DLD1 (cell line): ENCODE results near the gene NOS1AP.
"Not testable (repeated sequence)": the region's sequence is repeated elsewhere in the genome, so short reads cannot be mapped to it uniquely, and the experiment has no call there.

ENCODE experiments used
- in situ Hi-C: cut with HindIII; loops from 2 replicates; pipeline ENCODE4 v1.10.0; 2017; ENCODE audit warnings: low sequenced_read_pairs

Gene NOS1AP

DNA sequence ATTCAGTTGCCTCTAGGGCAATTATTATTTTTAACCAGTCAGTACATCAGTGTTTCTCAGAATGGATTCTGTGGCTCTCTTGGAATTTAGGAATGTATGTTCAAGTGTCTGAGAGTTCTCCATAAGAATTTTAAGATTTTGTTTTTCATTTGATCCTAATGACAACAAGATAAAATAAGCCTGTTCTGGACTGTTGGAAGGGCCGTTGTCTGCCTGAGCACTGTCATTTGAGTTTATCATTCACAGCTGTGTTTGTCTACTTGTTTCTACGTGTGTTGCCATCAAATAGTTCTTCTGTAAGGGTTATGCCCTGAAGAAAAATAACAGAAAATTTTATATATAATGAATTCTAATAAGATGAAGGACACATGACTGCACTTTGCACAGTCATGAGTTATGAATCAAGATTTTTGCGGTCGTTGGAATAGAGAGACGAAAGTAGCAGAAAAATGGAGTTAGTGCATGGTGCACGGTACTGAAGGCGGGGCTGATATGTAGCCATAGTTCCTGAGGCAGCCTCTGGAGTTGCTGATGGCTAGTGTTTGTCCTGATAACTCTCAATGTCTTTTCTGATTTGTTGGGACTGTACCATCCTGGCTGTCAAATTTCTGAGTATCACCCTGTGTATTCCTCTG, 92.5 kb downstream of the NOS1AP start:
- in situ Hi-C loops: no loop called here

DNA sequence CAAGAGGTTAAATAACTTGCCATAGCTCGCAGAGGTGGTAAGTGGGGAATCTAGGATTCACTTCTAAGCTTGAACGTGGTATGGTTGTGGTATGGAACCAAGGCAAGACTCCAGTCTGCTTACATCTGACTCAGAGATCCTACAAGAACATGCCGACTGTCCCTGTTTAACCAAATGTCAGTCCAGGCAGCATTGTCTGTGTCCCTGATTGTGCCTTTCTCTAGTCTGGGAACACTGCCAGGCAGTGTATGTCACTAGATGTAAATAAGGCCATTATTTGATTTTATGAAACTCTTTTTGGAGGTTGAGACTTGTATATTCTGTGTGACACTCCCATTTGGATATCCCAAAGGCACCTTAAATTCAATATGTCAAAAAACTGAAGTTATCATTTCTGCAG, 96.0 kb downstream of the NOS1AP start:
- in situ Hi-C loops: no loop called here

DNA sequence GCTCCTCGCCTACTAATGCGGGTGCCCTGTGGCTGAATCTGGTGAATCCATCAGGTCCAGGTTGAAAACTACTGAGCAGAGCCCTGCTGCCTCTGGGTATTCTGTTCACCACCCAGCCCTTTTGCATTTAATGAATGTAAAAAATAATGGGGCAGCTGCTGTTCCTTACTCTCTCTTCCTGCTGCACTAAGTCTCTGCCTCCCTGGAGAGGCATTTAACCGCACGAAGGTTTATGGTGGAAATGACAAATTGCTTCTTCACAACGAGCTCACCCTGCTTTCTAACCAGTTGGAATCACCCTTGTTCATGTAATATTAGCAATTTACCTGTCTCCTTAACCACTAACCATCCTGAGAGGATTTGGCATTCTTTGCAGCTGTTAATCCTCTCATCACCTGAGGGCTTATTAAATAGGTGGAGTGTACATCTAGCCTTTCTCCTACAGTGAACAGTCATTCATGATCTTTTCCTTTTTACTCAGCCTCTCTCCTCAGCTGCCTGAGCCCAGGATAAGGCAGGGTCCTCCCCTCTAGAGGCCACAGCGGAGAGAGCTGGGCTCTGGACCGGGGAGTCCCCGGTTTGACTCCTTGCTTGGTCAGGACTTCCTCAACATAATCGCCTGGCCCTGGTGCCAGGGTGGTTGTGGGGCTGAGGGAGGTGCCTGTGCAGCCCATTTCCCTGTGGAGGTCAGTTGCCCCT, 97.6 kb downstream of the NOS1AP start:
- in situ Hi-C loops: no loop called here

DNA sequence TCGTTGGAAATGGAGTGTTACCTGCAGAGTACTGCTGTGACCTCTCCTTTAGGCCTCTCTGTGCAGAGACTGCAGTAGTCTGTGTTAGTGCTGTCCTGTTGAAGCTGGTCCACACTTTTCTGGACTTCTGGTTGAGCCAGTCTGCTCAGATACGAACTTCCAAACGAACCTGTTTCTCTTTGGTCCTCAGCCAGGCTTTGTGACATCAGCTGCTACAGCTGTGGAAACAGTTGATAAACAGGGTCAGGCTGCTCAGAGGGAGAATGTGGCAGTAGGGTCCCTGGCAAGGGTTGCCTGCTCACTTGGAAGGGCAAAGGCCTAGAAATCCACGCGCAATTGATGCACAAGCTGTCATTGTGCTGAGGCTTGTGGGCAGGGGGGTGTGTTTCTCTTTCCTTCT, 98.8 kb downstream of the NOS1AP start:
- in situ Hi-C loops: no loop called here

DNA sequence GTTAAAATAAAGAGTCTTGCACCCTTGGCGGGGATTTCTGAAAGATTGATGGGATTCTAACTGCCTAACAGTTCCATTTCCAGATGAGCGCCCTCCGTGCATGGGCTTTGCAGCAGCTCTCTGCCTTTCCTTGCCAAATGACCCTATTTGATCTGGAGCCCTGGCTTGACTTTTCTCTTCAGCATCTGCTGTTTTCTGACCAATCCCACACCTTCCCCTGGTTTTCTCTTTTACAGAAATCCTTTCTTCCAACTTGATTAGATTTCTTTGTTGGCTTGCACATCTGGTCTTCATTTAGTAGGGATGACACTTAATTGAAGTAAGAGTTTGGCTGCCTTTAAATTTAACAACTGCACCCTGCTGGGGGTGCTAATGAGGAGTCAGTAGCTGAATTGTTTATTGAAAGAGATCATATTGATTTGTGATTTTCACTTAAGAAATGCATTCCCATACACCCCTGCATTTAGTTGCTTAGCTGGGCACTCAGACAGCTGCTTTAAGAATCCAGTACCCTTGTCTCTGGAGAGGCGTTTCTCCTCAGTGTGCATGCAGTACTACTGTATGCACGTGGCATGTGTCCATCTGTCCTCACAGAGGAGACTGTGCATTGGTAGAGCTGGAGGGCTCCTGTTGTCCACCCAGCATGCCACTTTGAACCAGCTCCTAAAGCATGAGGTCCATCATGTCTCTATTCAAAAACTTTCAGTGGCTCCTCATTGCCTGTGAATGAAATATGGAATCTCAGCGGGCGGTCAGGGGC, 99.7 kb downstream of the NOS1AP start:
- in situ Hi-C loops: no loop called here

DNA sequence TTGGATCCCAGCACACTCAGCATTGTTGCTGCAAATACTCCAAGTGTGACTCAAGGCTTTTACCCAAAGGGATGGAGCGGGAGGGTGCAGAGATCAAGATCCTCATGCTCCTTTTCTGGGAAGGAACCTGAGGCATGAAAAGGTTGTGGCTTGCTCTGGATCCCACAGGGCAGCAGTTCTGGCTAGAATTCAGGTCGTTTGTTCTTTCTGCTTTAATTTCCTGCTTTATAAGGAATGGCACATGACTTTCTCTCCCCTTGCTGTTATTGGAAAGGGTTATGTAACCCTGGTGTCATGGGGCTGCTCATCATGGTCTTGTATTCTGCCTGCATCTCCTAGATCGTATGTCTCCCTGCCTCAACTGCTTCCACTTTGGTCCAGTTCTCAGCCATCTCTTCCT, 101.6 kb downstream of the NOS1AP start:
- in situ Hi-C loops: no loop called here

DNA sequence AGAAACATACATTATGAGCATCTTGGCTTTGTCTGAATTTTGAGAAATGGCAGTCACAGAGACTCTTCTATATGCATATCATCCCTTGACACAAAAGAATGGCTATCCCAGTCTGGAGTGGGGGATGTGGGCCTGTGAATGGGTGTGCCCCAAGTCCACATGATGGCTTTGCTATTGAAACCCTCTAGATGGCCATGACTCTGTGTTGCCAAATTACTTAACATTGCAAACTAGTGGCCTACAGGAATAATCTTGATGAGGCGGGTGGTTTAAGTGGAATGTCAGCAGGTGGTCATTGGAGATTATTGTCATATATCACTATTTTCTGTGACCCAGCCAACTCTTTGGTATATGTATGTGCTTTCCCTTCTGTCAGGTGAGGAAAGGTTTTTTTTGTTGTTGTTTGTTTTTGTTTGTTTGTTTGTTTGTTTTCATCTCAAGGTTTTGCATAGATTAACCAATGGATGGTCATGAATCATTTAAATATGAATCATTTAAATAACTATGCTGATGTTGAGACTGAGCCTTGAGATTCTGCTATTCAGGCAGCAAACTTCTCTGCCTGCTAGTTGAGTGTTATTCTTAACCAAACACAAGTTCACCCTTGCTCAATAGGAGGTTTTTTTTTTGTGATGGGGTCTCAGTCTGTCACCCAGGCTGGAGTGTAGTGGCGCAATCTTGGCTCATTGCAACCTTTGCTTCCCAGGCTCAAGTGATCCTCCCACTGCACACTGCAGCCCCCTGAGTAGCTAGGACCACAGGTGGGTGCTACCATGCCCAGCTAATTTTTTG, 103.0 kb downstream of the NOS1AP start:
- in situ Hi-C loops: no loop called here

DNA sequence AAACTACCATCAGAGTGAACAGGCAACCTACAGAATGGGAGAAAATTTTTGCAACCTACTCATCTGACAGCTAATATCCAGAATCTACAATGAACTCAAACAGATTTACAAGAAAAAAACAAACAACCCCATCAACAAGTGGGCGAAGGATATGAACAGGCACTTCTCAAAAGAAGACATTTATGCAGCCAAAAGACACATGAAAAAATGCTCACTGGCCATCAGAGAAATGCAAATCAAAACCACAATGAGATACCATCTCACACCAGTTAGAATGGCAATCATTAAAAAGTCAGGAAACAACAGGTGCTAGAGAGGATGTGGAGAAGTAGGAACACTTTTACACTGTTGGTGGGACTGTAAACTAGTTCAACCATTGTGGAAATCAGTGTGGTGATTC, 104.1 kb downstream of the NOS1AP start:
- in situ Hi-C loops: not testable (repeated sequence)

DNA sequence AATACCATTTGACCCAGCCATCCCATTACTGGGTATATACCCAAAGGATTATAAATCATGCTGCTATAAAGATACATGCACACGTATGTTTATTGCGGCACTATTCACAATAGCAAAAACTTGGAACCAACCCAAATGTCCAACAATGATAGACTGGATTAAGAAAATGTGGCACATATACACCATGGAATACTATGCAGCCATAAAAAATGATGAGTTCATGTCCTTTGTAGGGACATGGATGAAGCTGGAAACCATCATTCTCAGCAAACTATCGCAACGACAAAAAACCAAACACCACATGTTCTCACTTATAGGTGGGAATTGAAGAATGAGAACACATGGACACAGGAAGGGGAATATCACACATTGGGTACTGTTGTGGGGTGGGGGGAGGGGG, 104.5 kb downstream of the NOS1AP start:
- in situ Hi-C loops: not testable (repeated sequence)

DNA sequence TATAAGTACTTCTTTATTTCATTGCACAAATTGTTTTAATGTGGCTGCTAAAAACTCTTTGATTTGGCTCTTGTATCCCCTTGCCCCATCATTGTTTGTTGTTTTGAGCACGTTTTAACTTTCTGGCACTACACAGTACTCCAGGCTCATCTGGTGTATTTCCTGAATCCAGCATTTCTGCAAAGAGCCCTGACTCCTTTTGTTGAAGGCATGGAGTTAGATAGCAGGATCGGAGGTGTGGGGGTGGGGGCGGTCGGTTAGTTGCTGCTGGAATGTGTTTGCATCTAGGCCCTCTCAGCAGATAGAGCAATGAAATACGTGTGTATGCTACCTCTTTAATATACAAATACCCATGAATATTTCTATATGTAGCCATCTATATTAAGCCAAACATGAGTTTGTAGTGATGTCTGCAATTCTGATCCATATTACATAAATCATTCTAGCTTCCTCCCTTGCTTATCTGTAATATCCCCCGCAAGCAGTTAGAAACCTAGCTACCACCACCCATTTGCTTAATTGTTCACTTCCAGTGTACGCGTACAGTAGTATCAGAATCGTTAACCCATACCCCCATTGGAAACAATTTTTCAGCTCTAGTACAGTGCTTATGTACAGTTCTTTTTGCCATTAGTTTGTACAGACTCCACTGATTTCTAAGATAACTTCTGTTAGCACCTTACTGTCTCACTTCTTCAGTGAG, 106.0 kb downstream of the NOS1AP start:
- in situ Hi-C loops: no loop called here

DNA sequence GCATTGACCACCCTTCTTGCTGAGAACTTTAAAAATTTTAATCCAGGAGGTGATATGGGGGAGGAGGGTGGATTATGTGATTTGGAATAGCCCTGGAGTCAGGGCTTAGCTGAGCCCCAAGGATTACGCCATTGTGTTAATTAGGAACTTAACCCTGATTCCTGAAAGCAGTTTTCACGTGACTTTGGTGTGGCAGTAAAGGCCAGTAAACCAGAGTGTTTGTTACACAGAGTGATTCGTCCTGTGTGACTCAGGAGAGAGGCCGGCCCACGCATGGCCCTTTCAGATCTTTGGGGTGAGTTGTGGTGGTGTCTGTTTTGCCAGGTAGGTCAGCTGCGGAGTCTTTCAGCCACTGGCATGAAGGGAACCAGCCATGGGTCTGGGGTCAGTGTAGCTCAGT, 107.6 kb downstream of the NOS1AP start:
- in situ Hi-C loops: no loop called here

DNA sequence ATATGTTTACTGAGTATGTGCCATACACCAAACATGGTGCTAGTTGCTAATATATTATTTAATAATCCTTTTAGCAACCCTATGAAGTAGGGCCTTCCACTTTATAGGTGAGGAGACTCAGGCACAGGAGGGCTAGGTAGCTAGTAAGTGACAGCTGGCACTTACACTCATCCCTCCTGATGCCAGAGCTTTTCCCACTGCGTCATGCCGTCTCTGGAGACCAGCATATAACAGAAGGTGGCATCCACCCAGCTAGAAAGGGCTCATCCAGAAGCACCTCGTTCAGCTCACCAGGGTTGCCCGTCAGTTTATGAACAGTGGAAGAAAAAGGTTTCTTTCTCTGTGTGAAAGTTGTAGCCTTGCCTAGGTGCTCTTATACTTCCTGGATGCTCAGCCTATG, 108.9 kb downstream of the NOS1AP start:
- in situ Hi-C loops: no loop called here

DNA sequence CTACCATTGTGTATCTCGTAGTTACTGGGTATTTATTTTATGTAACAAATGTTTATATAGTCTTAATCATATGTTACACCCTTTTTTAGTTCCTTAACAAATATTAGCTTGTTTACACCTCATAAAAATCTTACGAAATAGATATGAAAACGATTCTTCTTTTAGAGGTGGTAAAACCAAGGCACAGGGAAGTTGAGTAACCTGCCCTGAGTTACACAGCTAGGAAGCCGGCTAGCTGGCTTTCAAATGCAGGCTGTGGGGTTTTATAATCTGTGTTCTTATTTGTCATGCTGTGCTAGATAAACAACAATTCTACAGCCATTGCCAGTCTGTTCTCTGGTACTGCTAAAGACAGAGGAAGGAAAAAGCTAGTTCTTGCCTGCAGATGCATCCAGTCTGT, 109.6 kb downstream of the NOS1AP start:
- in situ Hi-C loops: no loop called here

DNA sequence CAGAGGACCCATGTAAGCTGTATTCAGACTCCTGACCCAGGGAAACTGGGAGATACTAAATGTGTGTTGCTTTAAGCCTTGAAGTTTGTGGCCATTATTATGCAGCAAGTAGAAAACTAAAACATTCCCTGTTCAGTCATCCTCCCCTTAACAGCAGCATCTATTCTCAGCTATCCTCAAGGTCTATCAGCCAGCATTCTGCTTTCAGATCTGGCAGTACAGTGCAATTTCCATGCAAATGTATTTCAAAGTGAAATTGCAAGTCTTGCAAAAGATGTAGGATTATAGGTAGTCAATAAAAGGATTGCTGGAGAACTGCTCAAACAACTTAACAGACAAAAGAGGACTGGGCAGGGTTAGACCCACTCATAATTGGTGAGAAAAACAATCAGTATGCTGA, 111.3 kb downstream of the NOS1AP start:
- in situ Hi-C loops: no loop called here

DNA sequence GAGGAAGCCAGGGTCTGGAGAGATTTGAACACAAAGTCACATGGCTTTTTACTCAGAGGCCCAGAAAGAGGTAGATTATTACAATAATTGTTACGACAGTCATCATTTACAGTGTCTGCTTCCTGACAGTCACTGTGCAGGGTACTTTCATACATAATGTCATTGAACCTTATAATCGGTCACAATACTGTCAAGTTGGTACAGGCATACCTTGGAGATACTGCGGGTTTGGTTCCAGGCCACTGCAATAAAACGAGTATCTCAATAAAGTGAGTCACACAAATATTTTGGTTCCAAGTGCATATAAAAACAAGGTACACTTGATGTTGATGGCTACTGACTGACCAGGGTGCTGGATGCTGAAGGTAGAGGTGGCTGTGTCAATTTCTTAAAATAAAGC, 112.6 kb downstream of the NOS1AP start:
- in situ Hi-C loops: no loop called here

DNA sequence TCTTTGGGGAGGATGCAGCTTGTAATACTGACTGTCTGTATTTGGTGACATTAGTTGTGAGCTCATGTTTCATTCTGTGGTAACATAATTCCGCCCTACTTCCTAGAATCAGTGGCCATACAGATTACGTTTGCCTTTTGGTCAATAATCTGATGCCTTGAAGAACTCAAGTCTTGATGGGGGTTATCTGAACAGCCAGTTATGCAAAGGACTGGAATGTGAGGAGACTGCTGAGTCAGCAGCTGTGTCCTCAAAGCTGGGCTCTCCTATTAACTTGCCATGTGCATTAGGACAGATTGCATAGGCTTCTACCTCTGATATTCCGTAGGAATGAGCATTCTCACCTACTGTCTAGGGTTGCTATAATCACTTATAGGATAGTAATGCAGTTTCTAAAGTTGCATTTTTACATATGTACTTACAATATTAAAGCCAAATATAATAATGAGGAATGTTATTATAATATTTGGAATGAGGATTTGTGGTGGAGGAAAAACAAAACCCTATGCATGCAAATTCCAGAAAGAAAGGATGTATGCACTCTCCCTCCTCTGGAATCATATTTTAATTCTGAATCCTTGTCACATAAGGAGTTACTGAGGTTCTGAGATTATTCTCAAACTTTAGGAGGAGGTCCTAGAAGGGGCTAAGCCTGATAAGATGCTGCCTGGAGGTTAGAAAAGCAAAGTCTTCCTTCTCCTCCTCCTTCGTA, 116.0 kb downstream of the NOS1AP start:
- in situ Hi-C loops: no loop called here

DNA sequence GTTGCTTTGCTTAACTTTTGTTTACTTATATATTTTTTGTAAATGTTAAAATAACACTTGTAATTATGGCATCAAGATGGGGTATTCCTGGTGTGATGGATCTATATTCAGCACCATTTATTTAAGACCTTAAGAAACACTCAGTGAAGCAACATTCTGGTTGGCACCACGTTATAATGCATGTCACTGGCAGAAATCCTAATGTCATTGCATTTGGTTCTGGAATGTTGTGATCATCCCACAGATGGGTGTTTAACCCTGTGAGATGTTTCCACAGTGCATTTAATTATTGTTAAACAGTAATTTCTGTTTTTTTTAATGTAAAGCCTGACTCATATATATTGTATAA, 116.5 kb downstream of the NOS1AP start:
- in situ Hi-C loops: no loop called here

DNA sequence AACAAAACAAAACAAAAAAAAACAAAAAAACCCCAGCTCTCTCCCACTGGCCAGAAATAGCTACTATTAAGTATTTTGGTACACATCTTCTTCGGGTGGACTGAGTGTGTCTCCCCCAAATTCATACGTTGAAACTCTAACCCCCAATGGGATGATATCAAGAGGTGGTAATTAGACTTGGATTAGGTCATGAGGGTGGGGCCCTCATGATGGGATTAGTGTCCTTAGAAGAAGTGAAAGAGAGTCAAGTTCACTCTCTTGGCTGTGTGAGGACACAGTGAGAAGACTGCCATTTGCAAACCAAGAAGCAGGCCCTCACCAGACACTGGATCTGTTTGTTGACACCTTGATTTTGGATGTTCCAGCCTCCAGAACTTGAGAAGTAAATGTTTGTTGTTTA, 116.9 kb downstream of the NOS1AP start:
- in situ Hi-C loops: no loop called here

DNA sequence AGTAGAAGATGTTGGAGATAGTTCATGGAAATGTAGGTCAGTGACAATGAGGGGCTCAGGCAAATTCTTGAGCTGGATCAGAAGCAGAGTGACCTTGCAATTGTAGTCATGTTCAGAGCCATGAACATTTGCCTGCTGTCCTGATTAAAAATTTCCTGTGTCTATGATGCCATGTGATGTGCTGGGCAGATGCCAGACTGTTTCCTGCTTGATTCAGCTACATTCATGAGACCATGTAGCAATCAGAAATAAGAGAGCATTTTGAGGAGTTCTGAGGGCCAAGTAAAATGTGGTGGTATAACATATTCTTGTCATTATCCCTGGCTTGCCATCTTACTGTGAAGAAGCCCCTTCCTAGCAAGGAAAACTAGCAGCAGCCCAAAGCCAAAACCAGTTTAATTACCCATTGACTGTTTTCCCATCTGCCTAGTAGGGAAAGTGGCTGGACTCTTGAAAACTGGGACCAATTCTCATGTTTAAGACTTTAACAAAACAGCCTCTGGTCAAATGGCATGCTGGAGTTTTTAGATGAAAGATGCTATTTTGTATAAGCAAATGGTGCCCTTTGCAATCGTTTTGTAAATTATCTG, 118.3 kb downstream of the NOS1AP start:
- in situ Hi-C loops: no loop called here

DNA sequence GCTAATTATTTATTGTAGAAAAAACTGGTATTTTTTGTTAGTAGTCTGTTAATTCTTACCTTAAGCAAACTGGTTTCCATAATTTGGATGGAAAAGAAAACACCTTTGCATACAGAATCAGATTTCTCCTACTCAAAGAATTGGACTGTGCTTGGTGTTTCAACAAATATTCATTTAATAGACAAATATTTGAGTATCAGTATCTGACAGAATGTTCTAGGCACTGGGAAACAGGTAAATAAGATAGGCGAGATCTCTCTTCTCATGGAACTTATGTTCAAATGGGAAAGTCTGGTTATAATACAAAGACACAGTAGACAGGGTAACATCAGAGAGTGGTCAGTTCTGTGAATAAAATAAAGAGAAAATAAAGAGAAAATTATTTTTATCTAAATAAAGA, 119.9 kb downstream of the NOS1AP start:
- in situ Hi-C loops: no loop called here
